ENCODE data around the gene KCTD11. TPM values are rescaled to one million over a fixed set of nuclear protein-coding genes. Genes with fewer than 3 reads are reported as not detected.

Gene KCTD11
- polyA plus RNA-seq, 1 donor (not counting 4 experiments of a cell fraction or from before 2014, with no cell fraction given): 18.5 TPM

GRCh38 chr17:7325031-7325528 is 26.9 kb upstream of the KCTD11 start:
- Histone ChIP-seq H3K36me3 (ENCODE audit: control insufficient read depth in 2 of 2, extremely low read depth in 1 of 2, insufficient read depth in 2 of 2, low read length in 2 of 2) (peaks cover 39 to 60% of the 10 kb centered on the region in 2 experiments), H3K4me1 (ENCODE audit: control insufficient read depth, extremely low read depth, insufficient read depth, low read length) (peaks cover 5% of the 10 kb centered on the region), H3K4me3 (ENCODE audit: control insufficient read depth in 2 of 3, extremely low read depth in 1 of 3, insufficient read depth in 2 of 3, low read depth in 1 of 3, low read length in 3 of 3) (no peak overlapping the region), H4K20me1 (ENCODE audit: control insufficient read depth, extremely low read depth, insufficient read depth, low read length) (no peaks in the 10 kb centered on the region), H3K4me2 (ENCODE audit: control insufficient read depth, extremely low read depth, insufficient read depth, low read depth, low read length) (no peak overlapping the region), H3K79me2 (ENCODE audit: control insufficient read depth, insufficient read depth, low read length) (peaks cover 17% of the 10 kb centered on the region), H3K9ac (ENCODE audit: control insufficient read depth, extremely low read depth, insufficient read depth, low read length) (no peak overlapping the region), H2AFZ (ENCODE audit: control insufficient read depth, low read length) (no peak overlapping the region), H3K27me3 (ENCODE audit: control insufficient read depth, extremely low read depth, insufficient read depth, low read length) (no peaks in the 10 kb centered on the region), H3K27ac (ENCODE audit: control insufficient read depth, insufficient read depth, low read length) (no peak overlapping the region), H3K9me1 (ENCODE audit: control insufficient read depth, extremely low read depth, insufficient read depth, low read length) (peaks cover 2% of the 10 kb centered on the region), H3K9me3 (ENCODE audit: control insufficient read depth, low read depth, low read length) (no peaks in the 10 kb centered on the region)
- dilution Hi-C loops (cut with MboI; ENCODE audit: extremely low pct_ligation_motif_present, low sequenced_read_pairs): no loop called here
- FAIRE-seq (no peak), DNase-seq (ENCODE audit: low read depth, low spot score) (no peak)
- TF ChIP-seq EZH2 (IDR thresholded peaks at IDR 0.05; ENCODE audit: low read length) (no peak), CTCF (optimal IDR thresholded peaks at IDR 0.05 in 1 of 3, IDR thresholded peaks at IDR 0.05 in 1 of 3, conservative IDR thresholded peaks at IDR 0.05 in 1 of 3; ENCODE audit: extremely low read depth in 1 of 3, insufficient read depth in 2 of 3, low read length in 3 of 3) (no peak)

- Histone ChIP-seq H3K27me3 (ENCODE audit: control insufficient read depth, extremely low read depth, insufficient read depth, low read length) (no peaks in the 10 kb centered on the region), H3K36me3 (ENCODE audit: control insufficient read depth in 2 of 2, extremely low read depth in 1 of 2, insufficient read depth in 2 of 2, low read length in 2 of 2) (peaks cover 35 to 51% of the 10 kb centered on the region in 2 experiments), H2AFZ (ENCODE audit: control insufficient read depth, low read length) (no peak overlapping the region), H3K9me3 (ENCODE audit: control insufficient read depth, low read depth, low read length) (no peaks in the 10 kb centered on the region), H3K79me2 (ENCODE audit: control insufficient read depth, insufficient read depth, low read length) (peaks cover 17% of the 10 kb centered on the region), H3K9ac (ENCODE audit: control insufficient read depth, extremely low read depth, insufficient read depth, low read length) (no peak overlapping the region), H4K20me1 (ENCODE audit: control insufficient read depth, extremely low read depth, insufficient read depth, low read length) (no peaks in the 10 kb centered on the region), H3K27ac (ENCODE audit: control insufficient read depth, insufficient read depth, low read length) (no peak overlapping the region), H3K9me1 (ENCODE audit: control insufficient read depth, extremely low read depth, insufficient read depth, low read length) (peaks cover 2% of the 10 kb centered on the region), H3K4me2 (ENCODE audit: control insufficient read depth, extremely low read depth, insufficient read depth, low read depth, low read length) (no peak overlapping the region), H3K4me3 (ENCODE audit: control insufficient read depth in 2 of 3, extremely low read depth in 1 of 3, insufficient read depth in 2 of 3, low read depth in 1 of 3, low read length in 3 of 3) (no peak overlapping the region), H3K4me1 (ENCODE audit: control insufficient read depth, extremely low read depth, insufficient read depth, low read length) (peaks cover 8% of the 10 kb centered on the region)
- FAIRE-seq: no peak
- no peak for DNase-seq (ENCODE audit: low read depth, low spot score)
- TF ChIP-seq CTCF (optimal IDR thresholded peaks at IDR 0.05 in 1 of 3, IDR thresholded peaks at IDR 0.05 in 1 of 3, conservative IDR thresholded peaks at IDR 0.05 in 1 of 3; ENCODE audit: extremely low read depth in 1 of 3, insufficient read depth in 2 of 3, low read length in 3 of 3): no peak
- no peak for TF ChIP-seq EZH2 (IDR thresholded peaks at IDR 0.05; ENCODE audit: low read length)
- dilution Hi-C loops (cut with MboI; ENCODE audit: extremely low pct_ligation_motif_present, low sequenced_read_pairs): no loop called here
These were observed 25.8 kb upstream of the KCTD11 start for GRCh38 chr17:7326186-7326585.

All from keratinocyte (primary cell).